Fibroblast of mammary gland (primary cell): ENCODE data around the gene TEAD1.

ENCODE experiments used
- DNase-seq: peaks from one replicate; pipeline ENCODE4 v3.0.0-alpha.2; 2010; ENCODE audit warnings: low read depth
- H3K4me3 ChIP-seq: 2 replicates; pipeline ENCODE4 v1.5.1; 2011; ENCODE audit warnings: low read depth, mild to moderate bottlenecking, low read length, moderate library complexity; ENCODE audit not compliant: control insufficient read depth
- CTCF ChIP-seq: conservative IDR thresholded peaks from 2 replicates; pipeline ENCODE4 v1.5.1; 2011; ENCODE audit warnings: low read depth, low read length, inconsistent platforms; ENCODE audit not compliant: control insufficient read depth, insufficient read depth

The TEAD1 gene

GRCh38 chr11:12963792-12964536, 289.7 kb downstream of the TEAD1 start:
- peak; percentile 83 for TF ChIP-seq CTCF
- H3K4me3 ChIP-seq: no peak overlapping the region
- DNase-seq: peak; percentile 56

DNA sequence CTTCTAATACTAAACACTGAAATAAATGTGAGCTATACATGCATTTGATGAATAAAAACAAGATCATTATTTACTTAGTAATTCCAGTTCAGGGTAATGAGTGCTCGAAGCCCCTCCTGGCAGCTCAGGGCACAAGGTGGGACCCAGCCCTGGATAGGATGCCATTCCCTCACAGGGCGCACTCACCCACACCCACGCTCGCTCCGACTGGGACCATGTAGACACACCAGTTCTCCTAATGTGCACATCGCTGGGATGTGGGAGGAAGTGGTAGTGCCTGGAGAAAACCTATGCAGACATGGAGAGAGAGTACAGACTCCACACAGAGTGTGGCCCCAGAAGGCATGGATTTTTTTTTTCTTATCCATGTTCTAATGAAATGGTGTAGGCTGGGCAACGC, 290.4 kb downstream of the TEAD1 start:
- H3K4me3 ChIP-seq: no peak overlapping the region
- DNase-seq: no peak
- TF ChIP-seq CTCF: no peak

DNA sequence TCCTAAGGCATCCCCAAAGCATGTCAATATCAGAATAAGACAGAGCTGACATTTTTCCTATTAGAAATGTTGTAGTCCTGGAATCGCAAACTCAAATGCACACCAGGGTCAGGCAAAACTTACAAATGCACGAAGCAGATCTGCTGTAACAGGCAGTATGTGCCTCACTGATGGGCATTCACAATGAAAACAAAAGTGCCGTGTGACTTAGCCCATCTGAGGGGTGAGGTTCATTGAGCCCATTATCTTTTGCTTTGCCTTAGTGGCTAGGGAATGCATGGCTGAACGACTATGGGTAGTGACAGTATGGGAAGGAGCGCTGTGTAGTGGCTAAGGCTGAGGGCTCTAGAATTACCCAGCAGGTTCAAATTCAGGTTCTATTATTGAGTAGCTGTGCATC, 291.8 kb downstream of the TEAD1 start:
- no peak for DNase-seq
- H3K4me3 ChIP-seq: no peak overlapping the region
- TF ChIP-seq CTCF: no peak

DNA sequence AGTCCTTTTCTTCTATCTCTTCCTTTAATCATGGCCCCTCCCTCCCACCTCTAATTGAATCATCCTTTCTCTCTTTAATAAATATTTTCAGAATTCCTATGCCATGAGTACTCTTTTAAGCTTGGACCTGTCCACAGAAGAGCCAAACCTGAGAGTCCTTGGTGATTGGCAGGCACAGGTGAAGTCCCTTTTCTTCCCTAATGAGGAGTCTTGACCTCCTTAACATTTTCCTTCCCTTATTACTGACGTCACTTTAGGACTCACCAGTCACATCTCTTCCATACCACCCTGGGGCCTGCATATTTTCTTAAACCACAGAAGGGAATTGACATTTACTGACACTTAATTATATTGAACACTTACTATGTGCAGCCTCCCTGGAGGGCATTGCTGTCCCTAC, 293.9 kb downstream of the TEAD1 start:
- no peak for TF ChIP-seq CTCF
- DNase-seq: no peak
- H3K4me3 ChIP-seq: no peak overlapping the region

GRCh38 chr11:12968826-12969225, 294.6 kb downstream of the TEAD1 start:
- DNase-seq: no peak
- H3K4me3 ChIP-seq: no peak overlapping the region
- TF ChIP-seq CTCF: no peak

DNA sequence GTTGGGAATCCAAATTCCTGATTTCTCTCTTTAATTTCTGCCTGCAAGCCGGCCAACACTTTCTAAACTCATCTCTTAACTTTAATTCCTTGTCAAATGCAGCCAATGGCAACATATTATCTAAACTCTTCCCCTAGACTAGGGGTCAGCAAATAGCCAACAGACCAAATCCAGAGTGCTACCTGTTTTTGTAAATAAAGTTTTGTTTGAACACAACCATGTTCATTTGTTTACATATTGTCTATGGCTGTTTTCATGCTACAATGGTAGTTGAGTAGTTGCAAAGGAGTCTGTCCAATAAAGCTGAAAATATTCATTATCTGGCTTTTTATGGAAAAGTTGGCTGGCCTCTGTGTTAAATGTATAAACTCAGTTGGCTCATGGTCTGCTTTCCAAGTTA, 297.7 kb downstream of the TEAD1 start:
- H3K4me3 ChIP-seq: no peak overlapping the region
- no peak for TF ChIP-seq CTCF
- DNase-seq: no peak
